HG03025 (cell line): Measurements from ENCODE around the gene CYP8B1.

Experiments
- ATAC-seq: cut with Tn5 transposase; IDR thresholded peaks from one replicate; pipeline ENCODE4 v1.9.1; 2021; ENCODE audit warnings: mild to moderate bottlenecking, moderate library complexity; ENCODE audit not compliant: unreplicated experiment, low FRiP score

The CYP8B1 gene

DNA sequence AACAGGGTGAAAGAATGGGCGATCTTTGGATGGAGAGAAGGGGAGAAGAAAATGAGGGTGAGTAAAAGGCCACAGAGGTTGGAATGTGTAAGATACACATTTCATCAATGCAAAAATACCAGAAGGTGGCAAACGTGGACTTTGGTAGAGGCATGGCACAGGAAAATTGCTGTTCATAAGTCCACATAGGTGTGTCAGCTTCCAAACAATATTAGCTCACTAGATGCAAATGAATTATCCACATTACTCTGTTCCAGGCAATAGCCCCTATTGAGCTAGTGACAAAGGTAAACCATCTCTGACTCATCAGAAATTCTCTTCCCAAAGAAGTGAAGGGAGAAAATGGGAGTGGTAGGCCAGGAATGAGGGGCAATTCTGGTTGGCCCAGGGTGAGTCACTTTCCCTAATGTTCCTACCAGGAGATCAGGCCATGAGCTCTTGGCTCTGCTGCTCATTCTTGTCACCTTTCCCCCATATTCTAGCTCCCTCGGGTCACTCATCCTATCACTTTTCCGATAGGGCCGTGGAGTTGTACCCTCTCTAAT, 46.5 kb downstream of the CYP8B1 start:
- ATAC-seq = no peak

DNA sequence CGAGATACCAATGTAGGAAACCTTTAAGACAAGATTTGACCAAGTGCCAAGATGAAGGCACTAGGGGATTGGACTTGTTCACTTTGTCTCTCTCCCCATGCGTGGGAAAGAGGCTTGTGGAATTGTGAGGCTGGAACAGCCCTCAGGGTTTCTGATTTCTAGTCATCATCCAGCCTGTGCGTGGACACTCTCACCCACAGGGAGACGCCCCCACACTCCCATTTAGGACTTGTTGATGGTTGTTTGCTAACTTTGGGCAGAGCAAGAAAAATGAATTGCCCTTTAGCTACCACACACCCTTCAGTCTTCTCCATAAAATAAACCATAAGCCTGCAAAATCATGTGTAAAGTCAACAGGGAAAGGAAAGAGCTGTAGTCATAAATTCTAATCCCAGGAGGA, 48.0 kb downstream of the CYP8B1 start:
- no peak for ATAC-seq

DNA sequence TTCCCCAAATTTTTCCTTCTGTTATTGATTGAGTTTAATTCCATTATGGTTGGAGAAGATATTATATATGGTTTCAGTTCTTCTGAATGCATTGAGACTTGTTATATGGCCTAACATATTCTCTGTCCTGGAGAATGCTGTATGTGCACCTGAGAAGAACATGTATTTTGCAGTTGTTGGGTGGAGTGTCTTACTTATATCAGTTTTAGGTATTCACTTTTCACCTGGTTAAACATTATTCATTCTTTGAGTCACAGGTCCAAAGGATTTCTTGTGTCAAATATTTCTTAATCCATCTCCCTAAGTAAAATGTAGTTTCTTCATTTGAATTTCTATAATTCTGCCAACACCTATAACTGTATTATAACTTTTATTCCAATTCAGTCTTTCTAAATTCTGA, 48.7 kb downstream of the CYP8B1 start:
- no peak for ATAC-seq

DNA sequence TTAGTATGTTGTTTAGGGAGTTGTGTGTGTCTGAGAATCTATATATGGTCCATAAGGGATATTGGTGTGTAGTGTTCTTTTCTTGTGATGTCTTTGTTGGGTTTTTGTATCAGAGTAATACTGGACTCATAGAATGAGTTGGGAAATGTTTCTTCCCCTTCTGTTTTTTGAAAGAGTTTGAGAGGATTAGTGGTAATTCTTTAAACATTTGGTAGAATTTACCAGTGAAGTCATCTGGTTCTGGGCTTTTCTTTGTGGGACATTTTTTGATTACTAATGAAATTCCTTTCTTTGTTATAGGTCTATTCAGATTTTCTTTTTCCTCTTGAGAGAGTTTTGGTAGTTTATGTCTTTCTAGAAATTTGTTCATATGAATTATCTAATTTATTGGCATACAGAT, 49.5 kb downstream of the CYP8B1 start:
- no peak for ATAC-seq

DNA sequence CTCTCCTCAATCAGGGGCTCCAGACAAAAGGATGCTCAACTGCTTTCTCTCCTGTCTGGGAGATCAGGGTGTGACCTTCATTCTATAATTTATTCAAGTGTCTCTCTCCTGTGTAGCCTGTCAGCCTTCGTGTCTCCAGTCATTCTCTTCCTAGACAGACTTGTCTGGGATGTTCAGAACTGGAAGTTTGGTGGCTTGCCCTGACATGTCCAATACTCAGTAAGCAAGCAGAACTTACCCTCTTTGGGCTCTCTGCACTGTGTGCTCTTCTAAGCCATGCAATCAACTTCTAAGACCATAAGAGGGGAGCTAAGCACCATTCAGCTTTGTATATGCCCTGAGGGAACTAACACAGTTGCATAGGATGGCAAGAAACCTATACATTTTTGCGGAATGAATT, 52.3 kb downstream of the CYP8B1 start:
- ATAC-seq = no peak

DNA sequence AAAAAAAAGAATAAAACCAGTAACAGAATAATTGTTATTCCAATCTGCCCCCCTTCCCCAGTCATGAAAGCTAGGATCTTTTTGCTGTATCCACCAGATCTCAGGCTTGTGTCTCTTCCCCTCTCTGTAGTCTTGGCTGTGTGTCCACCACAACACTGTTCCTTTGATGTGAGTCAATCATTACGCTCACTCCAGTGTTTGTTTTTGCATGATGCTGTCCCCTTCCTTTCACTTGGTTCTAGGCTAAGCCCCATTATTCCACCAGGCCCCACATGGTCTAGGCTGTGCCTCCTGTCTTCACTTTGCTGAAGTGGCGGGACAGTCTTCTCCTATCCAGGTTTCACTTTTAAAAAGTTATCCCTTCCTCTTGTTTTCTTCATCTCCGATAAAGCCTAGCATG, 52.9 kb downstream of the CYP8B1 start:
- no peak for ATAC-seq
